ENCODE measurements around the gene UBE2G2.

The UBE2G2 gene

GRCh38 chr21:44814498-44815023 lies 12.9 kb upstream of the UBE2G2 start:
- DNase-seq = no peak

GRCh38 chr21:44813727-44814126 lies 12.1 kb upstream of the UBE2G2 start:
- no peak for DNase-seq

GRCh38 chr21:44813149-44813548 lies 11.5 kb upstream of the UBE2G2 start:
- no peak for DNase-seq

- DNase-seq = no peak
Measured at GRCh38 chr21:44812640-44813039, 11.0 kb upstream of the UBE2G2 start.

GRCh38 chr21:44810779-44811178 lies 9.2 kb upstream of the UBE2G2 start:
- no peak for DNase-seq

- DNase-seq = no peak
Measured at GRCh38 chr21:44805859-44806258, 4.2 kb upstream of the UBE2G2 start.

GRCh38 chr21:44805226-44805625 lies 3.6 kb upstream of the UBE2G2 start:
- DNase-seq = no peak

- DNase-seq = no peak
Measured at GRCh38 chr21:44804762-44805161, 3.1 kb upstream of the UBE2G2 start.

GRCh38 chr21:44803651-44804050 lies 2.0 kb upstream of the UBE2G2 start:
- no peak for DNase-seq

GRCh38 chr21:44802396-44803153 lies 955 bp upstream of the UBE2G2 start:
- no peak for DNase-seq

GRCh38 chr21:44800971-44801467 lies 601 bp downstream of the UBE2G2 start:
- no peak for DNase-seq

GRCh38 chr21:44800103-44800502 lies 1.5 kb downstream of the UBE2G2 start:
- no peak for DNase-seq

- no peak for DNase-seq
Measured at GRCh38 chr21:44799646-44800045, 2.0 kb downstream of the UBE2G2 start.

GRCh38 chr21:44797775-44798174 lies 3.8 kb downstream of the UBE2G2 start:
- no peak for DNase-seq

- no peak for DNase-seq
Measured at GRCh38 chr21:44795342-44795741, 6.3 kb downstream of the UBE2G2 start.

GRCh38 chr21:44793592-44794374 lies 7.8 kb downstream of the UBE2G2 start:
- no peak for DNase-seq

- peak; percentile 30 for DNase-seq
Measured at GRCh38 chr21:44792702-44793591, 8.7 kb downstream of the UBE2G2 start.

GRCh38 chr21:44791993-44792392 lies 9.6 kb downstream of the UBE2G2 start:
- DNase-seq = no peak

GRCh38 chr21:44791246-44791645 lies 10.4 kb downstream of the UBE2G2 start:
- DNase-seq = no peak

GRCh38 chr21:44790368-44790767 lies 11.3 kb downstream of the UBE2G2 start:
- no peak for DNase-seq

GRCh38 chr21:44789880-44790279 lies 11.7 kb downstream of the UBE2G2 start:
- no peak for DNase-seq

- no peak for DNase-seq
Measured at GRCh38 chr21:44785620-44786335, 15.8 kb downstream of the UBE2G2 start.

Measured in T1000 (cell line).